Ovary (tissue), 3 donors: ENCODE data around the gene CLCN6.

Experiments
- EP300 ChIP-seq: sonication (generic); formaldehyde crosslinking; IDR thresholded peaks from one replicate; pipeline ENCODE4 v1.6.1; 2017; ENCODE audit warnings: antibody characterized with exemption
- POLR2A ChIP-seq: fragments of 450-650 bp; IDR thresholded peaks from one replicate; pipeline ENCODE4 v1.6.1; 2017; ENCODE audit warnings: antibody characterized with exemption, mild to moderate bottlenecking, moderate library complexity
- TF ChIP-seq, protein P1 (sequence below), 3 donors: fragments of 450-650 bp in 2 of 3; fragments of 200-600 bp in 1 of 3; IDR thresholded peaks; one replicate each; pipeline versions ENCODE4 v1.5.1 to v1.8.0; 2016 to 2022; ENCODE audit warnings: antibody characterized with exemption in 3 of 3, mild to moderate bottlenecking in 1 of 3
- donor health status: DM: no; HTN: no; CAD: no.

DNA sequence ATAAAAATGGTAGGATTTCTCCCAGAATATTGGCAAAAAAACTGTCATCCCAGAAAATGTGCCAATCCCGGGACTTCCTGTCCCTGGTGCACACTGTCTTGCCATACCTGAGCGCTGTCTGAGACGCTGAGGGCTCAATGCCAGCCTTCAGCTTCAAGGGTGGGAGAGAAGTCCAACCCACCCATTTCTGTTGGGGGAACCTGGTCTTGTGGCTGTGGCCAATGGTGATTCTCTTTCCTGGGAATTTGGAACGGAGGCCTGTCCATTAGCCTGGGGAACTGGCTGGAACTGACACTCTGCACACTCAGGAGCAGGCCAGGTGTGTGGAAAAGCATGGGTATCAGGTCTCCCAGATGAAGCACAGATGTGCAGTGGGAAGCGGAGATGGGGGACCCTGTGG, 6.9 kb upstream of the CLCN6 start:
- TF ChIP-seq POLR2A = no peak
- TF ChIP-seq, protein P1, sequence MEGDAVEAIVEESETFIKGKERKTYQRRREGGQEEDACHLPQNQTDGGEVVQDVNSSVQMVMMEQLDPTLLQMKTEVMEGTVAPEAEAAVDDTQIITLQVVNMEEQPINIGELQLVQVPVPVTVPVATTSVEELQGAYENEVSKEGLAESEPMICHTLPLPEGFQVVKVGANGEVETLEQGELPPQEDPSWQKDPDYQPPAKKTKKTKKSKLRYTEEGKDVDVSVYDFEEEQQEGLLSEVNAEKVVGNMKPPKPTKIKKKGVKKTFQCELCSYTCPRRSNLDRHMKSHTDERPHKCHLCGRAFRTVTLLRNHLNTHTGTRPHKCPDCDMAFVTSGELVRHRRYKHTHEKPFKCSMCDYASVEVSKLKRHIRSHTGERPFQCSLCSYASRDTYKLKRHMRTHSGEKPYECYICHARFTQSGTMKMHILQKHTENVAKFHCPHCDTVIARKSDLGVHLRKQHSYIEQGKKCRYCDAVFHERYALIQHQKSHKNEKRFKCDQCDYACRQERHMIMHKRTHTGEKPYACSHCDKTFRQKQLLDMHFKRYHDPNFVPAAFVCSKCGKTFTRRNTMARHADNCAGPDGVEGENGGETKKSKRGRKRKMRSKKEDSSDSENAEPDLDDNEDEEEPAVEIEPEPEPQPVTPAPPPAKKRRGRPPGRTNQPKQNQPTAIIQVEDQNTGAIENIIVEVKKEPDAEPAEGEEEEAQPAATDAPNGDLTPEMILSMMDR (IDR thresholded peaks at IDR 0.05) = no peak
- no peak for TF ChIP-seq EP300
